NCI-H510A treated with DMSO at 0.1 percent for 48 hours (cell line): ENCODE results near the gene PROZ.

Source experiments
- DNase-seq: peaks from one replicate; lab custom pipeline; 2025; lab: John Stamatoyannopoulos, UW

The PROZ gene

GRCh38 chr13:113140677-113141600 is 17.5 kb upstream of the PROZ start:
- DNase-seq = no peak

GRCh38 chr13:113141601-113141970 is 16.9 kb upstream of the PROZ start:
- no peak for DNase-seq

DNA sequence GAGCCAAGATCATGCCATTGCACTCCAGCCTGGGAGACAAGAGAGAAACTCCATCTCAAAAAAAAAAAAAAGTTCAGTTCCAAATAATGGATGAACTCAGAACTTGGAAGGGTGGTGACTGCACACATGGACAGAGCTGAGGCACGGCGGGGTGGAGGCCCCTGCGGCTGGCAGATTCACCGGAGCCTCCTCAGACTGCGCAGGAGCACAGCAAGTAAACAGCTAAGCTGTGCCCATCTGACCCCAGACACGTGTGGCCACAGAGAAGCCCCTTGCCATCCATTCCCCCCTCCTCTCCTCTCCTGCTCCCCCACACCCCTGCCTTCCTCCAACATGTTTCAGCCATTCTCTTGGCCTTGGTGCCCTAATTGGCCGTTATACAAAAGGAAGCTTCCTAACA is 15.6 kb upstream of the PROZ start:
- no peak for DNase-seq

GRCh38 chr13:113143466-113144254 is 14.8 kb upstream of the PROZ start:
- DNase-seq = no peak

DNA sequence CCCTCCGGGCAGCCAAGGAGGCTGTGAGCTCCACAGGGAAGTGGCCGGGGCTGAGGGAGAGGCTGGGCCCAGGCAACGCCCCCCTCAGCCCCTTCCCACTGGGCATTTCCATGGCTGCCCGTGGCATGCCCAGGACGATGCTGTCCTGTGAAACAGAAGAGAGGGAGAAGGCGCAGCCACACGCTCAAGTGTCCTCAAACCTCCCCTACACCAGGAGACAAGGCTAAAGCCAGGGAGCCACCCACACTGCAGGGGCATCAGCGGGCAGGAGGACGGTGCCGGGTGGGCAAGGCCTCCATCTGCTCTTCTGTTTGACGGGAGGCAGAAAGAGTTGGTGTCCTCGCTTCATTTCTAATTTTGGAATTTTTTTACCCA is 14.2 kb upstream of the PROZ start:
- no peak for DNase-seq

- DNase-seq = no peak
These were observed 13.0 kb upstream of the PROZ start for GRCh38 chr13:113145496-113145895.

- DNase-seq = no peak
These were observed 12.4 kb upstream of the PROZ start for GRCh38 chr13:113145911-113146598.

DNA sequence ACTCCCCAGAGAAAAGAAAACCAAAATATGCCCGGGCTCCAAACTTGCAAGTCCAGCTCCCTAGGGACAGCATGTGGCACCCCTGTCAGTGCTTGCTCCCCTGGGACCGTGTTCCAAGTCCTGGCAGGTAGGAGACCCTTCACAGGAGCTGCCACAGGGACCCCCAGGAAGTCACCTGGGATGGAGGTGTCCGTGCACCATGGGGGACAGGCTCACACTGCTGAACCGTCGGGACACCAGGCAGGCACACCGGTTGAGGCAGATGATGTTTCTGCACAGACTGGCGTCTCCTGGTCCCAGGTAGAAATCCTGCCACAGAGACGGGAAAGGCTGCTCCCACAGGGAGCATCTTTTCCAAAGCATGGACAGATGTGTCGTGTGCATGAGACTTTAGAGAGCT is 11.7 kb upstream of the PROZ start:
- DNase-seq = no peak

- DNase-seq = no peak
These were observed 11.2 kb upstream of the PROZ start for GRCh38 chr13:113147206-113147605.

GRCh38 chr13:113148407-113148806 is 10.0 kb upstream of the PROZ start:
- no peak for DNase-seq

DNA sequence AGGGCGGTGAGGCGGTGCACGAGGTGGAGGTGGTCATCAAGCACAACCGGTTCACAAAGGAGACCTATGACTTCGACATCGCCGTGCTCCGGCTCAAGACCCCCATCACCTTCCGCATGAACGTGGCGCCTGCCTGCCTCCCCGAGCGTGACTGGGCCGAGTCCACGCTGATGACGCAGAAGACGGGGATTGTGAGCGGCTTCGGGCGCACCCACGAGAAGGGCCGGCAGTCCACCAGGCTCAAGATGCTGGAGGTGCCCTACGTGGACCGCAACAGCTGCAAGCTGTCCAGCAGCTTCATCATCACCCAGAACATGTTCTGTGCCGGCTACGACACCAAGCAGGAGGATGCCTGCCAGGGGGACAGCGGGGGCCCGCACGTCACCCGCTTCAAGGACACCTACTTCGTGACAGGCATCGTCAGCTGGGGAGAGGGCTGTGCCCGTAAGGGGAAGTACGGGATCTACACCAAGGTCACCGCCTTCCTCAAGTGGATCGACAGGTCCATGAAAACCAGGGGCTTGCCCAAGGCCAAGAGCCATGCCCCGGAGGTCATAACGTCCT is 9.4 kb upstream of the PROZ start:
- DNase-seq = no peak

GRCh38 chr13:113149711-113150549 is 8.5 kb upstream of the PROZ start:
- no peak for DNase-seq

DNA sequence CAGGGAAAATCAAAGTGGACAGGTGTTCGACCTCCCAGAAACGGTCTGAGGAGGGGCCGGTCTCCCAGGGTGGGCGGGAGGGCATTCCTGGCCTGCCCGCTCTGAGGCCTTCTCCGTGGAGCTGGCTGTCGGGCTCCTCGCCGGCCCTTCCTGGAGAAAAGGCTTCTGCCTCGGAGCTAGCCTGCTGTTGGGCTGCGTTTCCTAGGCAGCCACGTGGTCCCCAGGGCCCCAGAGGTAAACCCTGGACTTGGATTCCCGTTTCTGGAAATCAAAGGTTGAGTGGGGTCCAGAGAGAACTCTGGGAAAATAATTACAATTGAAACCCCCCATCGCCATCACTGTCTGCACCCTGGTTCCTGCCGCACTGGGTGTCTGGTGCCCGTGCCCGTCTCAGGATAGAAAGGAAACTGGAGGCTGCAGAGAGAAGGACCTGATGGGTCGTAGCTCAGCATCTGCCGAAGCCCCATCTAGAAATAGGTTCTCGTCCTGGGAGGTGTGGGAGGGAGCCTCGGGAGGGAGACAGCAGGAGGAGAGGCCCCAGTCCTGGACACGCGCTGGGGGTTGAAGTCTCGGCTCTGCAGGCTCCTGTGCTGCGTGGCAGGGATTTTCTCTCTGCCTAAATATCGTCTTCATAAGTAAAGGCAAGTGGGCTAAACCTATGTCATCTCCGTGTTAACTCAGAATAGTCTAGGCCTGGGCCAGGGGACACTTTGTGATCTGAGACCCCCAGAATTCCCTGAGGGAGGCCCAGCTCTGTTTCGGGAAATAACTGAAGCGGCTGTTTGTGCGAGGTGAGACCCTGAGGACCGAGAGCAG is 7.7 kb upstream of the PROZ start:
- DNase-seq = no peak

DNA sequence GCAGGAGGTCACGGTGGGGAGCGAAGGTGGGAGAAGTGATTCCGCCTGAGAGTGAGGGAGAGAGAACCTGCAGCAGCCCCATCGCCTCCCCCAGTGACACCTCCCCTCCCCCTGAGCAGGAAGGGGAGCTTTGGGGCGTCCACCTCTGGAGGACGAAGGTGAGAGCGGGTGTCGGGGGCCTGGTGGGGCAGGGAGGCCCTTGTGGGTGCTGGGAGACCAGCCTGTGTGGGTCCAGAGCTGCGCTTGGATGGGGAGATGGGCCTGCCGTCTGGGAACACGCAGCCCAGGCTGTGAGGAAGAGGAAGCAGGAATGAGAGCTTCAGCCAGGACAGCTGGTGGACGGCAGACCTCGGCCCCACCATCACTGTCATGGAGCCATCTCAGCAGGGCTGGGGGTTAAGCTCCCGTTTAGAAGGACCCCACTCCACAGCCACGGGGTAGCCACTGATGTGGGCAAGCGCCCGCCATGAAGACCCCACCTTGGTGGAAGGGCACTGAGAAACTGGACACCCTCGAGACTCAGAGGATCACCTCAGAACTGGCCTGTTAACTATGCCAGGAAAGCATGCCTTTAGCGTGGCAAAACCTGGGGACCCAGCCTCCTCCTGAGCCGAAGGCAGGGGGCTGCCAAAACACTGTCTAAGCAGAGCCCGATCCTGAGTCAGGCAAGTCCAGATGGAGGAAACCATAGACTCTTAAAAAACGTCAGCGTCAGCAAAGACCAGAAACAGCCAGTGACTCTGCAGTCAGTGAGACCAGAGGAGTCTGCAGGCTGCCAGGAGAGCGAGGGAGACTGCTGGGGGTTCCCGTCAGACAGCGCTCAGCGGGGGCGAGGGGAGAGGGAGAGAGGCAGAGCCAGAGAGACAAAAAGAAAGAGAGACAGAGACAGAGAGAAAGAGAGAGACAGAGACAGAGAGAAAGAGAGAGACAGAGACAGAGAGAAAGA is 6.4 kb upstream of the PROZ start:
- DNase-seq = no peak

- DNase-seq = no peak
These were observed 5.8 kb upstream of the PROZ start for GRCh38 chr13:113152691-113152983.

DNA sequence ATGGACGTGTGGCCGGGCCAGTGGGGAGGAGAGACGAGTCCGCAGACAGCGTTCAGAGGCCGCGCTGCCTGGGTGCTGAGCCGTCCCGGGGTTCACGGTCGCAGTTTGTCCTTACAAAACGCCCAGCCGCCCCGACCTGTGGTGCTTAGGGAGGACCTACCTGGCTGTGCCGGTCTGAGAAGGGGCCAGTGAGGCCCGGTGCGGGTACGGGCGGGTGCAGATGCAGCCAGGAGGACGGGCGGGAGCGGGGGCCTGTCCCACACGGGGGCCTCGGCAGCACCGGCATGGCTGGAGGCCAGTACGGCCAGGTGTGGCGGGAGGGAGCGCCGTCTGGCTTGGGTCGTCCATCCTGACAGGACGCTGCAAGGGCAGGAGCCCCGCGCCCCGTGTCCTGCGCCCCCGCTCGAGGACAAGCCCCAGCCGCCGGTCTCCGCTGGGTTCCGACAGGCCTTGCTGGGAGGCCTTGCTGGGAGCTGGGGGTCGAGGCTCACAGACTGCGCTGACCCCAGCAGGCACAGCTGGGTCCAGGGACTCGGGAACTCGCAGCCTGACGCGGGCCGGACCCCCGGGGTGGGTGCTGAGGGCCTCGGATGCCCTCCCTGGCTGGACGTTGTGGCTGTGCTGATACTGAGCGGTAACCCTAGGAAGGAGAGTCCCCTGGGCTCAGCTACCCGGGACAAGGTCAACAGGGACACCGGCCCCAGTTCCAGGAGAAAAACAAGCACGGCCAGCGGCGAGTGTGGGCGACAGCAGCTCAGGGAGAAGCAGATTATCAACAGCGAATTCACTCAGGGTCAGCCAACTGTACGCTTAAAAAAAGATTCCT is 5.3 kb upstream of the PROZ start:
- no peak for DNase-seq

- no peak for DNase-seq
These were observed 4.4 kb upstream of the PROZ start for GRCh38 chr13:113153810-113154748.

GRCh38 chr13:113155201-113155600 is 3.2 kb upstream of the PROZ start:
- DNase-seq = no peak
